Kasumi-1 (cell line): ENCODE measurements around the gene PBX2.
A peak's percentile ranks its signal among the peaks of the same experiment; 100 is the strongest.
"Not testable (repeated sequence)": the region's sequence is repeated elsewhere in the genome, so short reads cannot be mapped to it uniquely, and the experiment has no call there.

Experiments used
- DNase-seq, 2 experiments: peaks; one replicate each; lab custom pipeline; 2025; lab: John Stamatoyannopoulos, UW

Gene PBX2

DNA sequence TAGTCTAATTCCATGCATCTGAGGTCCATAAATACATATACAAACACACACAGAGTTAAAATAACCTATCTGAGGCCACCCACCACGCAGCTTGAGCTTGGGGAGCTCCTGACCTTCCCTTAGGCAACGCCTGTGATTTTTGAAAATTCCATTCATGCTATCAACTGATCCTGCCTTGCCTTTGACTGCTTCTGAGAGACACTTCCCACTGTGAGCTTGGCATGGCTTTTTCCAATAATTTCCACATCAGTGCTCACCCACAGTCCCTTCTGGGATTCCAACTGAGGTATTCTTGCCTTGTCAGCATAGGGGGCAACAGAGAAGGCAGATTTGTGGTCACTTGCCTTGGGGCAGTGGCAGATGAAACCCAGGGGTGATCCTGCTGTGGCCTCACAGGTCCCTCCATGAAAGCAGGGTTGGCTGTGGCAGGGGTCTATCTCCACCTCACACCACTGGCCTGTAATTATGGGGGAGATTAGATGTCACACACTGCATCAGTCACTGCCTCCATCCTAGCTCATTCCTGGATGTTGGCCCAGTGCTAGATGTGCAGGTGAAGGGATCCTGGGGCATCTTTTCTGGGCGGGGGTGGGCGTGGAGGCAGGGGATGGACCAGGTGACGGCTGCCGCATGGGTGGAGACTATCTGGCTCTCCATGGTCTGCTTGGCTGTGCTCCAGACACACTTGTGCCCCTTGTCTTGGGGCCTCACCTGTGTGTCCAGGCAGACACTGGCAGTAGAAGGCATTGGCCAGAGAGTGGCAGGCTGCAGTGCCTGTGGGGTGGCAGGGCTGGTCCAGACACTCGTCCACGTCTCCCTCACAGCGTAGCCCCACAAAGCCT, 13.6 kb upstream of the PBX2 start:
- DNase-seq: no peak

DNA sequence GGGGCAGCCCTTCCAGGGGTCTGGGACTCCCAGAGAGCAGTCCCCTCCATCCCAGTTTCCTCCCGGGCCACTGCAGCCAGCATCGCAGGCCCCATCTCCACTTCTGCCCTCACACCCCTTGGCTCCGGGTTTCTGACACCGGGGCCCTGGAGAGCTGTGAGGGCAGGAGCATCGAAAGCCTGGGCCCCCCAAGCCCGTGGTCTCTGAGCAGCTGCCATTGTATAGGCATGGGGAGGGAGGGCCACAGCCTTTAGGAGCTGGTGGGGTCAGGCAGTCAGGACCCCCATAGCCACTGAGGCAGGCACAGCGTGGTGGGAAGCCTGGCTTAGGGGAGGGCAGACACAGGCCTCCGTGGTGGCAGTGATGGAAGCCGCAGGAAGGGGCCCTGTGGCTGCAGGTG, 12.2 kb upstream of the PBX2 start:
- no peak for DNase-seq

DNA sequence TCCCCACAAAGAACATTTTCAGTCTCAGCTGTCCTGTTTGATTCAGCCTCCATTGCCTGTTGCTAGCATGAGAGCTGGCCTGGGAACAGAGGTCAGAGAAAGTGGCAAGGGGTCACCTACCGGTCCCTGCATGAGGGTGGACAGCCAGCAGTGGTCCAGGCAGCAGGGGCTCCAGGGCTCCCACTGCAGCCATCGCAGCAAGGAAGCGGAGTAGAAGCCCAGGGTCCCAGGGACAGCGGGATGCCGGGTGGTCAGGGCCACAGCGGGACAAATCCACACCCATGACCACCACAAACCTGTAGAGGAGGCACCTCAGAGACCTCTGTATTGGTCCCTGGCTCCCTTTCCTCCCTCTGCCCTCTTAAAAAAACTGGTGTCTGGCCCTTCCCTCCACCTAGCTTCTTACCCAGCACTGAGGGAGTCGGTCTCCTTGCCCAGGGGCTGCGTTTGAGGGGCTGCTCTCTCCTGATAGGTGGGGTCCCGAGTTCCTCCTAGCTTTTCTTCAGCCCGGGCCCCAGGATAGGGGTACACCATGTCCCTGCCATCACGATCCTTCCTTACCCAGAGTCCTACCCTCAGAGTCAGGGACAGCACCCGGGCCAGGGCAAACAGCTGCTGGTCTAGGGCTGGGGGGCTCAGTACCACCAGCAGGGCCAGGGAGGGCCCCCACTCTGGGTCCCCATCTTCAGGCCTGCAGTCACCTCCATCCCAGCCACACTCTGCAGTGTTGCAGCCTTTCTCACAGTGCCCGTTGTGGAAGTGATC, 10.9 kb upstream of the PBX2 start:
- no peak for DNase-seq

DNA sequence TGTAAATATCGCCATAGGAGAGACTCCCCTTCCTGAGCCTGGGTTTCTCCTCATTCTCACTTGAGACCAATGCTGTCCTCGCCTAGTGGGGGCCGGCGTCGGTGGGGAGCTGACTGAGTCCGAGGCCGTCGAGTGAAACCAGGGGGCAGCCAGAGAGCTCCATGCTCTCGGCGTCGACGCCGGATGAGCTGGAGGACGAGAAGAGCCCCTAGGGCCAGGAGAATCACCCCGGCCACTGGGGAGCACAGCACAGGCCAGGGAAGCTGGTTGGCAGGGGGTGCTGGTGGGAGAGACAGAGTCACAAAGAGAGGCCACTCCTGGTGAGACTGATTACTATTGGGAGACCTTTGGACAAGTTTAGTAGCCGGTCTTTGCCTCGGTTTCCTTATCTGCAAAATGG, 8.9 kb upstream of the PBX2 start:
- no peak for DNase-seq

DNA sequence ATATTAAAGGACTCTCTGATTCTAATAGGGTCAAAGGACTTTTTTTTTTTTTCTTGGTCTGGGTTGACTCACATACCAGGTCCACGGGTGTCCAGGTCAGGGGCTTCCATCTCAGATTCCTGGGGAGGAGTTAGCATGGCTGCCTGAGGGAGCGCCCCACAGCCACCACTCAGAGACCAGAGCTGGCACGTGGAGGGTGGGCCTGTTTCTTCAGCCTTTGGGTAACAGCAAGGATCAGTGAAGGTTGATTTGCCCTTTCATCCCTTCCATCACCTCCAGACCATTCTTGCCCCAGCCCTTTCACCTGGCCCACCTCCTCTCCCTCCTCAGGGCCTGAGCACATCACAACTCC, 8.3 kb upstream of the PBX2 start:
- no peak for DNase-seq

DNA sequence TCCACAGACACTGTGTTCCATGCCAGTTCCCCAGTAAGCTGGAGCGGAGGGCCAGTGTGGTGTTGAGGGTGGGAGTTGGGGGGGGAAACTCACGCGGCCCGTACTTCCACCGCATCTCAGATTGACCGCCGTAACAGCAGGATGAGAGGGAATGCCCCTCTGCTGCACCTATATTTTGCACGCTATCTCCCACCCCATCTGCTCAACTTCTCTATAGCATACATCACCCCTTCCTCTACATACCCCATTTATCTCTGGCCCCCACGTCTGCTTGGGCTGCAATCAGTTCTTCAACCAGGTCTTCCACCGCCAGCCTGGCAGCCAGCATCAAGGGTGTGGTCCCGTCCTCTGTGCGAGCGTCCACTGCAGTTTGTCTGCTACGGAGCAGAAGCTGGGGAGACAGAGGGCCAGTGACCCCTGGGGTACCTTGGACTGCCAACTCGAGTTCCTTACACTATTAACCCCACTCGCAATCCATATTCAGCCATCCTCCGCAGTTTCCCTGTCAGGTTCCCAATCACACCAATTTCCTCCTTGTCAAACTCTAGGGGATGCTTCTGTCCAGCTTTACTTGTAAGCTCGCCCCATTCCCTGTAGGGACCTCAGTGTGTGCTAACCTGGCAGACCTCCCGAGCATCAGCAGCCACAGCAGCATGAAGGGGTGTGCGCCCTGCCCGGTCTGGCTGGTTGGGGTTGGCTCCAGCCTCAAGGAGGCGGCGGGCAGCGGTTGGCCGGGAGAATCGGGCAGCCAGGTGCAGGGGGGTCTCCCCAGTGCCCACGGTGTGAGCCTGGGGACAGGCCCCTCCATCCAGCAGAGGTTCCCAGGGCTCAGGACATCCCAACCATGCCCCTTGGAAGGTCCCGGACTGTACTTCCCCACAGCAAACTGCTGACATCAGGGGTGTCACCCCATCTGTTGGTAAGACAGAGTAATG, 6.9 kb upstream of the PBX2 start:
- no peak for DNase-seq

DNA sequence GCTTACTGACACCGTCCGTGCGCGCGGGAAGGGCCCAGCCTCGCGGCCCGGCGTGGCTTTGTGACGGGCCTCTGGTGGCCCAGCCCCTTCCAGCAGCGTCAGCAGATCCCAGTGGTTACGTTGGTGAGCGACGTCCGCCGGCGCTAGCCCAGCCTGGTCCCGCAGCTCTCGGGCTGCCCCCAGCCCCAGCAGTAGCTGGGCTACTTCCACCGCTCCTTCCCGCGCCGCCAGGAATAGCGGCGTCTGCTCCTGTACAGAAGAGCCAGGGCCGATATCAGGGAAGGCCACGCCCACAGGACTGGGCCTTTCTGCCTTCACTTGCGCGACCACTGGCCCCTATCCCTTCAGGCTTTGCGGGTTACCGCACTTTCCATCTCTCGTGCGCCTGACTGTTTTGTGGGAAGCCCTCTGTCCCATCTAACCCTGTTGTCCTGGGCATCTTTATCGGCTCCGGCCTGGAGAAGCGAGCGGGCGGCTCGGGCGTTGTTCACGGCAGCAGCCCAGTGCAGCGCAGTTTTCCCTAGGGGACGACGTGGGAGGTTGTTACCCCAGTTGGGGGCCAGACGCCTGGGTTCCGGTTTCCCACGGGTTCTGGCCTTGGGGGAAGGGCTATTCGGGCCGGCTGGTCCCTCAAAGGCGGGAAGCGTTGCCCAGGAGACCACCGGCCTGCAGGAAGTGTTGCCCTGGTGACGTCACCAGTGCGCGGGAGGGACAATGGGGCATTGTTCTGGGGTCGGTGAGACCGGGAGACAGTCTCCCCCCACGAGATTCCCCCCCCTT, 6.1 kb upstream of the PBX2 start:
- DNase-seq: peak; percentile 30 to 41

DNA sequence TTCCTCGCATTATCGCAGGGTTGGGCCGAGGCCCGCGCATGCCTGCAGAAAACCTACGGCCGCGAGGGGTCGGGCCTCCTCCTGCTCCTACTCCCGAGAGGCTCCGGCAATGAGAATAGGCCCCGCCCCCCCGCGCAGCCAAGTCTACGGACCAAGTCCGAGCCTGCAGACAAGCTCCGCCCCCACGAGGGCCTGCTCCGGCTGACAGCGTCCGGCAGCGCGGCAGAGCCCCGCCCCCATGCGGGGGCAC, 5.6 kb upstream of the PBX2 start:
- peak; percentile 99 for DNase-seq

DNA sequence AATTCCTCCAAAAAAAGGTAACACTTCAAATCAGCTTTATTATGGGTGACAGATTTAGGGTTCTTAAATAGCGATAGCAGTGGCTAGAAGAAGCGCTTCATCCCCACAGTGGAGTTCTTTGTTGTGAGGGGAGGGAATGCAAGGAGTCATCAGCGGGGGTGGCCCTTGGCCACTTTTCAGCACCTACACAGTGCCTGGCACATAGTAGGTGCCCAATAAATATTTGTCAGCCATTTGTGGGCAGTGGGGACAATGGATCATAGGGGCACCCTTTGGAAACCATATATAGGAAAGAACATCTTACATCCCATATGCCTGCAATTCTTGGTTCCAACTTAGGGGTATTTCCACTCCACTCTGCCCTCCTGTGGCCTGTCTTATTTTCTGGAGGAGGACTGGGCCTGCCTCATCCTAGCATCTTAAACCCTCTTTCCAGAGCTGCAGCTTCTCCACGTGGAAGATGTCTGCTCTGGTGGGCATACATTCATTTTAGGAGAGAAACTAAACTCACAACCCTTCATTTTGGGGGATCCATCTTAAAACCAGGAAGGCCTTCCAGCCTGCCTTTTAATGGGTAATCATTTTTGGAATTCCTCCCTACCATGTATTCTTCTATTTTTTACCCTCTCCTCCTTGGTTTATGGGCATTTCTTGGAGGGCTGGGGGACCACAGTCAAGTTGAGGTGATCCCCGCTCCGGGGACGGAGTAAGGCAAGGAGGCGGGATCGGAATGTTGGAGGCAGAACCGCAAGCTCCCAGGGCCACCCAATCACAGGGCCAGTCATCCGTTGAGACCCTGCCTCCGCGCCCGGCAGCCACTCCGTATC, 5.0 kb upstream of the PBX2 start:
- DNase-seq: peak; percentile 66 to 86

DNA sequence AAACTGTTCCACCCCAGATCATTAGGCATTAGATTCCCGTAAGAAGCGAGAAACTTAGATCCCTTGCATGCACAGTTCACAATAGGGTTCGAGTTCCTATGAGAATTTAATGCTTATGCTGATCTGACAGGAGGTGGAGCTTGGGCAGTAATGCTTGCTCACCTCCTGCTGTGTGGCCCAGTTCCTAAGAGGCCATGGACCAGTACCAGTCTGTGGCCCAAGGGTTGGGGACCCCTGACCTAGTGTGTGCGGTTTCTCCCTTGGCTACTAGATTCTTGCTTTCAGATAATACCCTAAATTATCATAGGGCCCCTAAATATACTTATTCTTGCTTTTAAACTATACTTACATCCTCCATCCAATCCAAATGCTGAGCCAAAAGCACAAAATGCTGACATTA, 4.4 kb upstream of the PBX2 start:
- no peak for DNase-seq

DNA sequence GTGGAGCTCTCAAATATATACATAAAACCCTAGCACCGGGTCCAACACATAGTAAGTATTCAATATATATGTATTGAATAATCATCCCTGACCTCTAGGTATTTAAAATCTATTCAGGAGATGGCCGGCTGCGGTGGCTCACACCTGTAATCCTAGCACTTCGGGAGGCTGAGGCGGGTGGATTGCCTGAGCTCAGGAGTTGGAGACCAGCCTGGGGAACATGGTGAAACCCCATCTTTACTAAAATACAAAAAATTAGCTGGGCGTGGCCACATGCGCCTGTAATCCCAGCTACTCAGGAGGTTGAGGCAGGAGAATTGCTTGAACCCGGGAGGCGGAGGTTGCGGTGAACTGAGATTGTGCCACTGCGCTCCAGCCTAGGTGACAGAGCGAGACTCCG, 3.1 kb upstream of the PBX2 start:
- not testable (repeated sequence) for DNase-seq

DNA sequence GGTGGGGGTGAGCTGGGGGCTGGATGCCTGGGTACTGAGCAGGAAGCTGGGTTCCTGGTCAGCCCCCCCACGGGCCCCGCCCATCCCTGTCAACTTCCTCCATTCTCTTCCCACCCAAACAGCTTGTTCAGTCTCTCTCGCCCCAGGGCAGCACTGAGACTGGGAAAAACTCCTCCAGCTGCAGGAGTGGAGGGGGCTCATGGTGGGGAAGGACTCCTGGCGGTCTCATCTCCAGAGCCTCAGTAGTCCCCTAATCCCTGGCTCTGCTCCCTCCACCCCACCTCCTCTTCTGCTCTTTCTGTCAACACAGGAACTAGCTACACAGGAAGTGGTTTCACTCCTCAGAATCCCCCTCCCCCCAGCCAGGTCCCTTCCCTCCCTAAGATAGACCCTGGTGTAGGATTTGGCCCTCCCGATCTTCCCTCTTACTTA, 2.6 kb upstream of the PBX2 start, which contains the start of gene GPSM3:
GPSM3 (minus strand) TSS at position 36 of the 432 bp plus-strand sequence. CDS start 130 bp downstream, outside the sequence.
- DNase-seq: peak; percentile 83 to 94

DNA sequence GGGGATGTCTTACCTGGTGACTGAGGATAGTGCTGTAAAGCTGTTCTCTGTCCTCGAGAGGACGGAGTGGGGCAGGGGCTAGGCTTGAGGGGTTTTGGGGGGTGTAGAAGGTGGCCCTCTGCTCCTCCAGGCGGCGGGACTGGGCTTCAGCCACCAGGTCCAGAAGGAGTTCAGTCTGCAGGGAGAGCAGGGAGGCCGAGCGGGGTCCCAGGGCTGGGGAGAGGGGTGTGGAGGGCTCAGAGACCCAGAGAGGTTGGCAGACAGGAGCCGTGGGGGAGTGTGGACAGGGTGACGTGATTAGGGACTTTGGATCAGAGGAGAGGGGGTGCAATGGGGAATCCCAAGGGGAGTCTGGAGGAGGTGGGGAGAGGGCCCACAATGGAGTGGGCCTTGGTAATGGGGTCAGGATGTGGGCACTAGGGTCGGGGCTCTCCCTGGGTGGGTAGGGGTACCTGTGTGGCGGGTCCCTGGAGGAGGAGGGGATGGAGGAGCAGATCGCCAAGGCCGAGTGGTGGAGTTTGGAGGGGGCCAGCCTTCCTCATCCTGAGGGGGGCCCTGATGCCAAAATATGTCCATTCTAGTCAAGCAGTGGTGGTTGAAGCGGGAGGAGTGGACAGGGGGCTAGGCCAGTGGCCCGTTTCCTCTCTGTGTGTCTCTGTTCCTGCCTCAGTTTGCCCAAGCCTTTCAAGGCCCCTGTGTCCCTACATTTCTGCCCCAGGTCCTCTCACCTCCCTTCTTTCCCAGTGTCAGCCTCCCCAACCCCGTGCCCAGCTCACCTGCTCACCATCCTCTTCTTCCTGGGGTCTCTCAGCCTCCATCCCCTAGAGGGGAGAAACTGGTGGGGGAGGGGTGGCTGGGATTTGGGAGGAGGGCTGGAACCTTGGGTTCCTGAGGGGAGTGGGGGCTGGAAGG, 1.9 kb upstream of the PBX2 start:
- DNase-seq: no peak

DNA sequence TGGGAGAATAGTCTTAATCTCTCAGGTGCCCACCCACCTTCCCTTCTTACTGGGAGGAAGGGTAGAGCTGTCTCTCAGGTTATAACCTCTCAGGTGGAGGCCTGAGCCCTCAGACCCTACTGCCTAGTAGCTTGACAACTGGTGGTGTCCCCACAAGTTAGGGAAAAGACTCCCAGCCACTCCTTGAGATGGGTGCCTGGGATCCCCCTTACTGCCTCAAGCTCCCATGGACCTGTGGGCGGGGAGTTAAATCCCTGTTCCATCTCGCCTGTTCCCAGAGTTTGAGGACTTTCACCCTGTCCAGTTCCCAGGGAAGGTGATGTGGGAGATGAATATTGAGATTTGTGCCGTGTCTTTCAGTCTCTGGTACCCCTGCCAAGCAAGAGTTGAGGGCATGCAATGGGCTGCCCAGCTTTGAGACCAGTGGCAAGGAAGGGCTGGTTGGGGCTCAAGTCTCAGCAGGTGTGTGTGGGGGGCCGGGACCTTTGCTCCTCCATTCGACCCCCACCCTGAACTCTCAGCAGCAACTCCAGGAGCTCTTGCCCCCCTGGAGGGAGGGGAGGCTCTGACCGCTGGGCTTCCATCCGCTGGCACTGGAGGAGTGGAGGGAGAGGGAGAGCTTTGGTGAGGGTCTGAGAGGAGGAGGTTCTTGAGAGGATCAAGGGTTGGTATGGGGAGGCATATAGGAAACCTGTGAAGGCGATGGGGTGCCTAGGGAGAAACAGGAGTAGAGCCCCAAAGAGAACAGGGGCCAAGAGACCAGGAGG, 1.1 kb upstream of the PBX2 start:
- DNase-seq: no peak

DNA sequence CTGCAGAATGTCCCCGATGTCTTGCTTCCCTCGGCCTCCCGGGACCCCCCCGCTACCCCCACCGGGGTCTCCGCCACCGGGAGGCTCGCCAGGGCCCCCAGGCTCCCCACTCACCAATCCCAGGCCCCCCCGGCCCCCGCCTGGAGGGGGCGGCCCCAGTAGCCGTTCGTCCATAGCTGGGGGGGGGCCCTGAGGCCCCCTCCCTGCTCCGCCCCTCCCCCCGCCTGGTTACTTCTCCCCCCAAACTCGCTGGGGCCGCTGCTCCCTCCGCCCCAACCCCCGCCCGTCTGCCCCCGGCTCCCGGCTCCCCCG, 304 bp downstream of the PBX2 start:
- no peak for DNase-seq

DNA sequence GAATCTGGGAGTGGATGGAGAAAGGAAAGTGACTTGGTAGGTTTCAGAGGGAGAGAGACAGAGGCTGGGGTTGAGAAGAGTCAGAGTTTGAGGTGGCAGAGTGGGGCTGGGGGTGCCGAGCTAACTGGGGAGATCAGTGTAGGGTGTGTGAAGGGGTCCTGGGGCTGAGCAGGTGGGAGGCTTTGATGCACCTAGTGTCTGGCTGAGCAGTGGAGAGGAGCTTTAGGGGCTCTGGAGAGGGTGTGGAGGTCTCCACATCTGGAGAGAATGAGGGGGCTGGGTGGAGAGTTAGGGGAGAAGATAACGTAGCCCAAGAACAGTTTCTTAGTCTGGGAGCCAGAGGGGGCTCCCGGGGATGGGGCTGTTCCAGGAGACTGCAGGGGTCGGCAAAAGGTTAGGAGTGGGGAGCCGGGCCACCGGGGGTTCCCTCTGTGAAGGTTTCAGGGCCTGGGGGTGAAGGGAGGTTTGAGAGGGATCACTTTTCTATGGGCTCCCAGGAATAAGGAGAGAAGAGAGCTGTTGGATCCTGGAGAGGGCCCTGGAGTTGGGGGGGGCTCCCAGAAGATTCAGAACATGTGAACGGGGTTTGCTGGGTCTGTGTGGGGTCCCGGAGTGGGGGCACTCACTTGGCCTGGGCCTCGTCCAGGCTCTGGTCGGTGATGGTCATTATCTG, 797 bp downstream of the PBX2 start:
- no peak for DNase-seq

DNA sequence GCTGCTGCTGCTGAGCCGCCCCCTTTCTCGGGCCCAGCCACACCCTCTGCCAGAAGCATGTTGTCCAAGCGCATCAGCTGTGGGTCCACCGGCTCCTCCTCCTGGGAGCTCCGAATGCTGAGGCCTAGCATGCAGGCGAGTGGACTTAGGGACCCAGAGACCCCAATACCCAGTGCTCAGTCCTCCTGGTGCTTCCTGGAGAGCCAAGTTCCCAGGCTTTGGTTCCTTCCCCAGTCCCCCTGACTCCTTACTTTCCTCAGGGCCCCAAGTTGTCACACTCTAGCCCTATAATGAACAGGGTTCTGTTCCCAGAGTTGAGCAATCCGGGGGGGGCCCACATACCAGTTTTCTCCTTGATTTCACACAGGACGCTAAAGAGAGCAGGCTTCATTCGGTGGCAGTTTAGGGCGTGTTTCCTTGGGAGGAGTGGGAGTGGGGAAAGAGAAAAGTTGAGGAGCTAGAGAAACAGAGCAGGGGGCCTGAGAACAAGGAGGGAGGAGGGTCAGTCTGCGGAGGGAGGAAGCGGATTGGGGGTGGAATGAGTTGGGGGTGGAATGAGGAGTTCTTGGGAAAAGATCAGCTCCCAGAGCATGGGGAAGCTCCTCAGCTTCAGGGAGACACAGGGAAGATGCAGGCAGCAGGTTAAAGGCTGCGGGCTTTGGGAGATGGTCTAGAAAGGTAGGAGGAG, 1.5 kb downstream of the PBX2 start:
- DNase-seq: no peak
